CD4-positive, alpha-beta T cell treated with Interleukin-17A for 1 hour (primary cell): ENCODE measurements around the gene CACNA1E.
"Not testable (repeated sequence)": the region's sequence is repeated elsewhere in the genome, so short reads cannot be mapped to it uniquely, and the experiment has no call there.

Experiments
- DNase-seq: peaks from one replicate; pipeline ENCODE4 v3.0.0-alpha.2; 2020

The CACNA1E gene

GRCh38 chr1:181518152-181518551, 34.8 kb downstream of the CACNA1E start:
- DNase-seq = no peak

- no peak for DNase-seq
These were observed 39.5 kb downstream of the CACNA1E start for GRCh38 chr1:181522864-181523263.

- no peak for DNase-seq
These were observed 41.9 kb downstream of the CACNA1E start for GRCh38 chr1:181525104-181525721.

GRCh38 chr1:181528241-181528640, 44.9 kb downstream of the CACNA1E start:
- DNase-seq = not testable (repeated sequence)

GRCh38 chr1:181531441-181531840, 48.1 kb downstream of the CACNA1E start:
- no peak for DNase-seq

GRCh38 chr1:181531951-181532600, 48.8 kb downstream of the CACNA1E start:
- no peak for DNase-seq

- no peak for DNase-seq
These were observed 55.5 kb downstream of the CACNA1E start for GRCh38 chr1:181538836-181539235.

- no peak for DNase-seq
These were observed 58.1 kb downstream of the CACNA1E start for GRCh38 chr1:181541458-181541857.

- no peak for DNase-seq
These were observed 58.6 kb downstream of the CACNA1E start for GRCh38 chr1:181541947-181542346.

GRCh38 chr1:181542406-181542805, 59.1 kb downstream of the CACNA1E start:
- DNase-seq = not testable (repeated sequence)

GRCh38 chr1:181545395-181545794, 62.1 kb downstream of the CACNA1E start:
- no peak for DNase-seq

GRCh38 chr1:181548497-181548896, 65.2 kb downstream of the CACNA1E start:
- no peak for DNase-seq

- DNase-seq = no peak
These were observed 67.9 kb downstream of the CACNA1E start for GRCh38 chr1:181551249-181551648.

GRCh38 chr1:181551754-181552153, 68.4 kb downstream of the CACNA1E start:
- DNase-seq = no peak

- no peak for DNase-seq
These were observed 71.1 kb downstream of the CACNA1E start for GRCh38 chr1:181554465-181554864.

- no peak for DNase-seq
These were observed 73.3 kb downstream of the CACNA1E start for GRCh38 chr1:181556631-181557030.

GRCh38 chr1:181557313-181557712, 74.0 kb downstream of the CACNA1E start:
- no peak for DNase-seq

- no peak for DNase-seq
These were observed 75.1 kb downstream of the CACNA1E start for GRCh38 chr1:181558416-181558815.

- no peak for DNase-seq
These were observed 75.8 kb downstream of the CACNA1E start for GRCh38 chr1:181559142-181559541.

GRCh38 chr1:181562395-181562794, 79.1 kb downstream of the CACNA1E start:
- DNase-seq = no peak

- DNase-seq = no peak
These were observed 85.4 kb downstream of the CACNA1E start for GRCh38 chr1:181568736-181569135.

- no peak for DNase-seq
These were observed 94.2 kb downstream of the CACNA1E start for GRCh38 chr1:181577475-181577874.

- no peak for DNase-seq
These were observed 100.3 kb downstream of the CACNA1E start for GRCh38 chr1:181583598-181583997.

GRCh38 chr1:181587870-181588438, 104.6 kb downstream of the CACNA1E start:
- no peak for DNase-seq

- no peak for DNase-seq
These were observed 105.3 kb downstream of the CACNA1E start for GRCh38 chr1:181588631-181589030.
